ENCODE results near the gene RHOT2.

RHOT2 gene

DNA sequence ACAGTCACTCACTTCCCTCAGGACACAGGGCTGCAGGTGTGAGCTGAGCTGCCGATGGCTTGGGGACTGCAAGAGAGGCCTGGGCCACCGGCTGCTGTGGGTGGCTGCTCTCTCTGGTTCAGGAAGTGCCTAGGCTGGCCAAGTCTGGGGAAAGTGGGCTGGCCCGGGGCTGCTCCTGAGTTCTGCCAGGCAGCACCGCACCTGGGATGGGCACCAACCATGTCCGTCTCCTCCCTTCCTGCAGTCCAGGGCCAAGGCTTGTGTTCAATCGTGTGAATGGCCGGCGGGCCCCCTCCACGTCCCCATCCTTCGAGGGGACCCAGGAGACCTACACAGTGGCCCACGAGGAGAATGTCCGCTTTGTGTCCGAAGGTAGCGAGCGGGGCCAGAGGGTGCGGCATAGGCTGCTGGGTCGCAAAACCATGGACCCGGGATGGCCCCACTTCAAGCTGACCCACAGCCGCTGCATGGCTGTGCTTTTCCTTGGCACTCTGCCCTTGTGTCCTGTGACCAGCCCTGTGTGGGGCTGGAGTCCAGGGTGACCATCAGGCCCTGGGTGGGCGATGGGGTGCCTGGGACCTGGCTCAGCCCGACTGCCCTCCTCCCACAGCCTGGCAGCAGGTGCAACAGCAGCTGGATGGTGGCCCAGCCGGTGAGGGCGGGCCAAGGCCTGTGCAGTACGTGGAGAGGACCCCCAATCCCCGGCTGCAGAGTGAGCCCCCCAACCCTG is 20.6 kb upstream of the RHOT2 start:
- POLR2A ChIA-PET, result interaction anchor here (0.6 kb wide), 1 partner anchor 37 kb away, joined by 3 read pairs; the partner anchor contains the start of gene JMJD8
- TF ChIP-seq, protein P1, sequence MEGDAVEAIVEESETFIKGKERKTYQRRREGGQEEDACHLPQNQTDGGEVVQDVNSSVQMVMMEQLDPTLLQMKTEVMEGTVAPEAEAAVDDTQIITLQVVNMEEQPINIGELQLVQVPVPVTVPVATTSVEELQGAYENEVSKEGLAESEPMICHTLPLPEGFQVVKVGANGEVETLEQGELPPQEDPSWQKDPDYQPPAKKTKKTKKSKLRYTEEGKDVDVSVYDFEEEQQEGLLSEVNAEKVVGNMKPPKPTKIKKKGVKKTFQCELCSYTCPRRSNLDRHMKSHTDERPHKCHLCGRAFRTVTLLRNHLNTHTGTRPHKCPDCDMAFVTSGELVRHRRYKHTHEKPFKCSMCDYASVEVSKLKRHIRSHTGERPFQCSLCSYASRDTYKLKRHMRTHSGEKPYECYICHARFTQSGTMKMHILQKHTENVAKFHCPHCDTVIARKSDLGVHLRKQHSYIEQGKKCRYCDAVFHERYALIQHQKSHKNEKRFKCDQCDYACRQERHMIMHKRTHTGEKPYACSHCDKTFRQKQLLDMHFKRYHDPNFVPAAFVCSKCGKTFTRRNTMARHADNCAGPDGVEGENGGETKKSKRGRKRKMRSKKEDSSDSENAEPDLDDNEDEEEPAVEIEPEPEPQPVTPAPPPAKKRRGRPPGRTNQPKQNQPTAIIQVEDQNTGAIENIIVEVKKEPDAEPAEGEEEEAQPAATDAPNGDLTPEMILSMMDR (IDR thresholded peaks at IDR 0.05; ENCODE audit: control extremely low read depth, extremely low read depth, low read depth, missing control alignments), result no peak
- DNase-seq (ENCODE audit: extremely low spot score), result no peak
- CTCF ChIA-PET, result interaction anchor here (1.1 to 8.2 kb wide), 7 partner anchors 10 to 247 kb away, joined by 3 to 57 read pairs (median 5); partner anchors contain the start of gene METTL26

DNA sequence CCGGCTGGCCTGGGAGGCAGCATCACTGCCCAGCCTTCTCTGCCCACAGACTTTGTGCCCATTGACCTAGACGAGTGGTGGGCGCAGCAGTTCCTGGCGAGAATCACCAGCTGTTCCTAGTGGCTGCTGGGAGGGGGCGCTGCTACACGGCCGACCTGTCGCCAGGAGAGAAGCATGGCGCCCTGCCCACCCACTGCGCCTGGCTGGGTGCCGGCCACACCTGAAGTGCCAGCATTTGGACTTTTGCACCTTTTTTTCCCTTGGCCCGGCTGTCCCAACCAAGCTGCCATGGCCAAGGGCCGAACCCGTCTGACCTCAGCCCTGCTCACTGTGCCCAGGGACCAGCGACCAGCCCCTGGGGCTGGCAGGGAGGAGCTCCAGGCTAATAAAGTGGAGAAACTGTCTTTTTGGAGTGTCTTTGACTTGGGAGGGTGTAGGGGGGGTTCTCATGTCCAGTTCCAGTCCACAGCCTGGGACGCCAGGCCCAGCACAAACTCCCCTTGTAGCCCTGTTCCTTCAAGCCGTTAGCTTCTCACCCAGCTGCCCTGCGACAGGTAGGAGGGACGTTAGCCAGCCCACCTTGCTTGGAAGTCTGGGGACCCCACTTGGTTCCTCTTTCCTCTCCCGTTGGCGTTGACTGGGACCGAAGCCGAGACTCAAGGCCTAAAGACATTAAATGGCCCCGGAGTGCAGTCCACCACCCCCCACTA is 19.7 kb upstream of the RHOT2 start:
- TF ChIP-seq, protein P1 (IDR thresholded peaks at IDR 0.05; ENCODE audit: control extremely low read depth, extremely low read depth, low read depth, missing control alignments), result peak; percentile 93
- ChIA-PET POLR2A (interaction anchor here (0.6 kb wide), 1 partner anchor 36 kb away, joined by 3 read pairs; the partner anchor contains the start of gene JMJD8), CTCF (interaction anchor here (0.9 to 8.2 kb wide), 9 partner anchors 9 to 248 kb away, joined by 3 to 57 read pairs (median 4); partner anchors contain the start of genes METTL26 and STUB1)
- DNase-seq (ENCODE audit: extremely low spot score), result peak; percentile 72

DNA sequence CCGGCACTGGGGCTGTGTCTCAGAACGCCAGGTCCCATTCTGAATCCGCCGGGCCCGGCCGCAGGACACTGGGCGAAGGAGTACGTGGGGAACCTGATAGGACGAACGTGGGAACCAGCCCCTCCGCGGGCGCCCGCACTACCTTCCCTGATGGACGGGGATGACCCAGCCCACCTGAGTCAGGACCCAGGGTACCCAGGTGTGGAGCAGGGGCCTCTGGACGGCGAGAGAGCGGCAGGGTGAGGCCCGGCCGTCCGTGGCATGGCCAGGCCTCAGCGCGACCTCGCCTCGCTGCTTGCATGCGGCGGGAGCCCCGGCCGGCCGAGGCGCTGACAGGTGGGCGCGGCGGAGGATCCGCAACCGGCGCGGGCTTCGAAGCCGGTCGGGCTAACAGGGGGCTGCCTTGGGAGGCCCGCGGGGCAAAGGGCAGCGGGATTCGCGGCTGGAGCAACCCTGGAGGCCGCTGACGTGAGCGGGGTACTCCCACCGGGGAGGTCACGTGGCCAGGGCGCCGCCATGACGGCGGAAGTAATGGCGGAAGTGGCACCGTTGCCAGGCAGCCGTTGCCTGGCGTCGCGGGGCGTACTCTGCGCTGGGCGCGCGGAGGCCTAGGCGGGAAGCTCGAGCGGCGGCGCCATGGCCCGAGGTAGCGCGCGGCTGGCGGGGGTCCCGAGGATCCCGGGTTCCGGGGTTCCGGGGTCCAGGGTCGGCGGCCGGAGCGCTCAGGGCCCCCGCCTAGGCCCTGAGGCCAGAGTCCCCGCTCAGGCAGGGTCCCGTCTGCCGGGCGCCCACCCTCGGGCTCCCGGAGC is 18.9 kb upstream of the RHOT2 start, which contains the start of gene WDR90:
WDR90 (plus strand) TSS at position 585 of the 809 bp plus-strand sequence; CDS start at position 637, 52 bp downstream.
- TF ChIP-seq, protein P1 (IDR thresholded peaks at IDR 0.05; ENCODE audit: control extremely low read depth, extremely low read depth, low read depth, missing control alignments), result no peak
- POLR2A ChIA-PET, result interaction anchor here (0.8 to 0.9 kb wide), 2 partner anchors 16 to 78 kb away, joined by 3 to 4 read pairs; no protein-coding TSS in a partner anchor
- CTCF ChIA-PET, result interaction anchor here (0.9 to 8.2 kb wide), 10 partner anchors 8 to 248 kb away, joined by 3 to 57 read pairs (median 4); partner anchors contain the start of genes METTL26, RHOT2 and STUB1
- DNase-seq (ENCODE audit: extremely low spot score), result peak; percentile 96

DNA sequence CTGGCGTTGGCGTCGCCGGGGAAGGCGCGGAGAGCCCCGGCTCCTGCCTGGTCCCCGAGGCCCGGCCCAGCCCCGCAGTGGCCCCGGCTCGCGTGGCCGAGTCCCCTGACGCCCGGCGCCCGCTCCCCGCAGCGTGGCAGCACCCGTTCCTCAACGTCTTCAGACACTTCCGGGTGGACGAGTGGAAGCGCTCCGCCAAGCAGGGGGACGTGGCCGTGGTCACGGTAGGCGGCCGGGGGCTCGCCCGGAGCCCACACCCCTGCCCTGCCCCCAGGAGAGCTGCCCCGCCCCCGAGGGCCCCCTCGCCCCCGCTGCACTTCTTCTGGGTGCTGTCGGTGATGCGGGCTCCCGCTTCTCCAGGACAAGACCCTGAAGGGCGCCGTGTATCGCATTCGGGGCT is 18.3 kb upstream of the RHOT2 start:
- ChIA-PET POLR2A (interaction anchor here (0.8 to 0.9 kb wide), 2 partner anchors 15 to 79 kb away, joined by 3 to 4 read pairs; no protein-coding TSS in a partner anchor), CTCF (interaction anchor here (1.5 to 8.2 kb wide), 5 partner anchors 13 to 32 kb away, joined by 3 to 57 read pairs (median 8); partner anchors contain the start of genes METTL26, RHOT2 and STUB1)
- DNase-seq (ENCODE audit: extremely low spot score), result no peak
- TF ChIP-seq, protein P1 (IDR thresholded peaks at IDR 0.05; ENCODE audit: control extremely low read depth, extremely low read depth, low read depth, missing control alignments), result no peak

DNA sequence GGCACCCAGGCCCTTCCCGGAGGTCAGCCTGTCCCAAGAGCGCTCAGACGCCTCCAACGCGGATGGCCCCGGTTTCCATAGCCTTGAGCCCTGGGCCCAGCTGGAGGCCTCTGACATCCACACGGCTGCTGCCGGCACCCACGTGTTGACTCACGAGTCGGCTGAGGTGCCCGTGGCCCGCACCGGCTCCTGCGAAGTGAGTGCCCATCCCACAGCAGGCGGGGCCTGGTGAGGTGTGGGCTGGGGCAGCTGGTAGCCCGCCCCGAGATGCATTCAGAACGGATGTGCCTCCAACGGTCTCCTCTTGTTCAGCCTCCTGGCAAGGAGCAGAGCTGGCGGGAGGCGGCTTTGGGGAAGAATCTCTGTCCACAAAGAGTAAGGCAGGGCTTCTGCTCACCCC is 16.1 kb upstream of the RHOT2 start:
- no peak for DNase-seq (ENCODE audit: extremely low spot score)
- TF ChIP-seq, protein P1 (IDR thresholded peaks at IDR 0.05; ENCODE audit: control extremely low read depth, extremely low read depth, low read depth, missing control alignments), result no peak
- POLR2A ChIA-PET, result no interaction called here
- CTCF ChIA-PET, result interaction anchor here (1.0 to 8.2 kb wide), 3 partner anchors 8 to 268 kb away, joined by 3 to 57 read pairs (median 3); no protein-coding TSS in a partner anchor

Measured in GM10248 (cell line).